Calu3 (cell line): Measurements from ENCODE around the gene MCM10. TPM values are rescaled to one million over a fixed set of nuclear protein-coding genes. Genes with fewer than 3 reads are reported as not detected.

ENCODE experiments used
- BruUV-seq: library from RNA; stranded (reverse); fragments of 400-500 nt; replicated peaks from 2 replicates; lab custom pipeline; 2021; lab: Mats Ljungman, UMichigan
- CTCF ChIA-PET: fragments of 300-600 bp; sonication (Branson Sonifier 250); formaldehyde crosslinking; loops from one replicate; lab custom pipeline; 2022; ENCODE audit warnings: antibody characterized with exemption; lab: Charles Lee
- DNase-seq: peaks from one replicate; pipeline ENCODE4 v3.0.0; 2022
- H3K27ac Mint-ChIP-seq: one replicate; pipeline ENCODE4 v1.8.0; 2022; ENCODE audit warnings: mixed read lengths; ENCODE audit not compliant: unreplicated experiment
- H3K27me3 Mint-ChIP-seq: one replicate; pipeline ENCODE4 v1.8.0; 2022; ENCODE audit warnings: mixed read lengths; ENCODE audit not compliant: unreplicated experiment
- H3K36me3 Mint-ChIP-seq: one replicate; pipeline ENCODE4 v1.8.0; 2022; ENCODE audit warnings: mild to moderate bottlenecking, moderate library complexity, mixed read lengths; ENCODE audit not compliant: insufficient read depth, unreplicated experiment
- H3K4me1 Mint-ChIP-seq: one replicate; pipeline ENCODE4 v1.8.0; 2022; ENCODE audit warnings: mild to moderate bottlenecking, low read depth, mixed read lengths; ENCODE audit not compliant: unreplicated experiment
- H3K4me3 Mint-ChIP-seq: one replicate; pipeline ENCODE4 v1.8.0; 2022; ENCODE audit warnings: mild to moderate bottlenecking, low read depth, moderate library complexity, mixed read lengths; ENCODE audit not compliant: unreplicated experiment
- H3K9me3 Mint-ChIP-seq: one replicate; pipeline ENCODE4 v1.8.0; 2022; ENCODE audit warnings: low read depth, mixed read lengths; ENCODE audit not compliant: unreplicated experiment
- intact Hi-C: fragments of 100-400 bp; cut with micrococcal nuclease; formaldehyde crosslinking; loops from one replicate; pipeline ENCODE4 v1.10.0; 2022; ENCODE audit not compliant: unreplicated experiment
- total RNA-seq: library from RNA; stranded (reverse); gene quantifications from 2 replicates; pipeline ENCODE4 v1.2.3, GENCODE V29; 2022
- TF ChIP-seq, protein P1 (sequence below): fragments of 200-600 bp; IDR thresholded peaks from one replicate; pipeline ENCODE4 v1.8.0; 2022; ENCODE audit warnings: antibody characterized with exemption; ENCODE audit not compliant: unreplicated experiment

MCM10 gene
- total RNA-seq, 1 experiment from 2014 or later, result 49.3 TPM

DNA sequence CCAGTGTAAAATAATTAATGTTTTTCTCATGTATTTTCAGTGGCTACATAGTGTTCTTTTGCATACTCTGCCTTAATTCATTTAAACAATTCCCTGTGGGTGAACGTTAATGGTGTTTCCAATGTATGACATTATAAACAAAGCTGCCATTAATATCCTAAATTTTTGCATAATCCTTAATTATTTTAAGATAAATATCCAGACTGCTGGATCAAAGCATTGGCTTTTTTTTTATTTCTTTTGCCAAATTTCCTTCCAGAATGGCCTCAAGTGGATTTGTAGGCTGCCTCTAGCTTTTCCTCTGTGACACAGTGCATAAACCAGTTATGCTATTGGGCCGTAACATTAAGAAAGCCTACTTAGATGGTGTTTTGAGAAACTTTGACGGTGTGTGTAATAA lies 29.5 kb downstream of the MCM10 start:
- H3K36me3 Mint-ChIP-seq, result peaks cover 8% of the 10 kb centered on the region
- no peaks in the 10 kb centered on the region for H3K9me3 Mint-ChIP-seq
- CTCF ChIA-PET, result no interaction called here
- TF ChIP-seq, protein P1, sequence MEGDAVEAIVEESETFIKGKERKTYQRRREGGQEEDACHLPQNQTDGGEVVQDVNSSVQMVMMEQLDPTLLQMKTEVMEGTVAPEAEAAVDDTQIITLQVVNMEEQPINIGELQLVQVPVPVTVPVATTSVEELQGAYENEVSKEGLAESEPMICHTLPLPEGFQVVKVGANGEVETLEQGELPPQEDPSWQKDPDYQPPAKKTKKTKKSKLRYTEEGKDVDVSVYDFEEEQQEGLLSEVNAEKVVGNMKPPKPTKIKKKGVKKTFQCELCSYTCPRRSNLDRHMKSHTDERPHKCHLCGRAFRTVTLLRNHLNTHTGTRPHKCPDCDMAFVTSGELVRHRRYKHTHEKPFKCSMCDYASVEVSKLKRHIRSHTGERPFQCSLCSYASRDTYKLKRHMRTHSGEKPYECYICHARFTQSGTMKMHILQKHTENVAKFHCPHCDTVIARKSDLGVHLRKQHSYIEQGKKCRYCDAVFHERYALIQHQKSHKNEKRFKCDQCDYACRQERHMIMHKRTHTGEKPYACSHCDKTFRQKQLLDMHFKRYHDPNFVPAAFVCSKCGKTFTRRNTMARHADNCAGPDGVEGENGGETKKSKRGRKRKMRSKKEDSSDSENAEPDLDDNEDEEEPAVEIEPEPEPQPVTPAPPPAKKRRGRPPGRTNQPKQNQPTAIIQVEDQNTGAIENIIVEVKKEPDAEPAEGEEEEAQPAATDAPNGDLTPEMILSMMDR, result no peak
- no peak overlapping the region for H3K4me3 Mint-ChIP-seq
- no TSS peak for BruUV-seq
- DNase-seq, result no peak
- no peak overlapping the region for H3K27ac Mint-ChIP-seq
- H3K27me3 Mint-ChIP-seq, result no peaks in the 10 kb centered on the region
- intact Hi-C loops, result no loop called here
- no peaks in the 10 kb centered on the region for H3K4me1 Mint-ChIP-seq

DNA sequence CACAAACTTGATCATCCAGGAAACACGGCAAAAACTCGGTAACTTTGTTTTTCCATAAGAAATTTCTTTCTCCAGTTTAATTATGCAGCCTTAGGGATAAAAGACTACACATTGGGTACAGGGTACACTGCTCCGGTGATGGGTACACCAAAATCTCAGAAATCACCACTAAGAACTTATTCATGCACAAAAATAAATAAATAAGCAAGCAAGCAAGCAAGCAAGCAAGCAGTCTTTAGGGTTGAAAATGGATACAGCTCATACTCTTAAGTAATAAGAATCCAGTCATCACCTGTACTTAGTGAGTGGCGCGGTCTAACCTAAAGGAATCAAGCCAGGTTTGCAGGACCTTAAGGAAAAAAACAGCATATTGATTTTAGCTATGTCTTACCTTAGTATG lies 30.0 kb downstream of the MCM10 start:
- TF ChIP-seq, protein P1, result no peak
- H3K4me3 Mint-ChIP-seq, result no peak overlapping the region
- H3K27ac Mint-ChIP-seq, result no peak overlapping the region
- no TSS peak for BruUV-seq
- H3K9me3 Mint-ChIP-seq, result no peaks in the 10 kb centered on the region
- intact Hi-C loops, result no loop called here
- no peaks in the 10 kb centered on the region for H3K4me1 Mint-ChIP-seq
- CTCF ChIA-PET, result no interaction called here
- peaks cover 12% of the 10 kb centered on the region for H3K36me3 Mint-ChIP-seq
- no peak for DNase-seq
- H3K27me3 Mint-ChIP-seq, result no peaks in the 10 kb centered on the region

DNA sequence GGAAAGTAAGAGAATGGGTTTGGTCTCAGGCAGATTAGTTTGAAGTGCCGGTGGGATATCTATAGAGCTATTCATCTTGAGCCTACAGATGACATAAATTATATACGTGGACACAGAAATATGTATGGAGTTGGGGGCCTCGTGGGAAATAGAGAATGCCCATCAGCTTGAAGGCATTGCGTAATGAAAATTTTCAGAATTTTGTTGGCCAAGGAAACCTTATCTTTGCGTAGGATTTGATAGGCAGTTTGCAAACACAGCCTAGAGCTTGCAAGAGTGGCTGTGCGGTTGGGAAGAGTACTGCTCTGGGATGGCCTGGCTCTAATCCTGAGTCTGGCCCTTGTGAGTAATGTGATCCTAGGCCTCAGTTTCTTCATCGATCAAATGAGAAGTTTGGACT lies 32.3 kb downstream of the MCM10 start:
- Mint-ChIP-seq H3K4me3 (no peak overlapping the region), H3K27ac (no peak overlapping the region), H3K4me1 (no peaks in the 10 kb centered on the region), H3K9me3 (no peaks in the 10 kb centered on the region), H3K36me3 (peaks cover 12% of the 10 kb centered on the region), H3K27me3 (no peaks in the 10 kb centered on the region)
- no peak for DNase-seq
- intact Hi-C loops, result no loop called here
- BruUV-seq, result no TSS peak
- CTCF ChIA-PET, result interaction anchor here (0.6 kb wide), 1 partner anchor 1113 kb away, joined by 5 read pairs; no protein-coding TSS in a partner anchor
- TF ChIP-seq, protein P1, result no peak

DNA sequence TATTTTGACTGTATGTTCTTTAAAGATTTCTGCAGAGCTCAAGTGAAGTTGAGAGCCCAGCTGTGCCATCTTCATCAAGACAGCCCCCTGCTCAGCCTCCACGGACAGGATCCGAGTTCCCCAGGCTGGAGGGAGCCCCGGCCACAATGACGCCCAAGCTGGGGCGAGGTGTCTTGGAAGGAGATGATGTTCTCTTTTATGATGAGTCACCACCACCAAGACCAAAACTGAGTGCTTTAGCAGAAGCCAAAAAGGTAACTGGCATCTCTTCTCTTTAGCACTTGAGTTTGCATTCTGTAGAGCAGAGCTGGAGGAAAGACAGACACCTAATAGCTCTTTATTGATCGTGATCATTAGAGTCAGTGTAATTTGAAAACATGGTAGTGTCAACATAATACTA lies 33.7 kb downstream of the MCM10 start:
- intact Hi-C loops, result no loop called here
- CTCF ChIA-PET, result interaction anchor here (1.0 kb wide), 1 partner anchor 17 kb away, joined by 3 read pairs; no protein-coding TSS in a partner anchor
- H3K9me3 Mint-ChIP-seq, result no peaks in the 10 kb centered on the region
- H3K36me3 Mint-ChIP-seq, result peaks cover 4% of the 10 kb centered on the region
- TF ChIP-seq, protein P1, result no peak
- H3K4me1 Mint-ChIP-seq, result no peaks in the 10 kb centered on the region
- H3K27ac Mint-ChIP-seq, result no peak overlapping the region
- no TSS peak for BruUV-seq
- H3K4me3 Mint-ChIP-seq, result no peak overlapping the region
- no peak for DNase-seq
- no peaks in the 10 kb centered on the region for H3K27me3 Mint-ChIP-seq
